SU-DHL-6 (cell line): ENCODE data around the gene ATP9B.
"Not testable (repeated sequence)": the region's sequence is repeated elsewhere in the genome, so short reads cannot be mapped to it uniquely, and the experiment has no call there.

ENCODE experiments used
- CTCF ChIP-seq: fragments of 200-600 bp; sonication (generic); IDR thresholded peaks from one replicate; pipeline ENCODE4 v1.5.1; 2017; ENCODE audit warnings: antibody characterized with exemption, mild to moderate bottlenecking, low read length, moderate library complexity; ENCODE audit not compliant: insufficient read depth, poor library complexity, severe bottlenecking
- EZH2phosphoT487 ChIP-seq: fragments of 200-600 bp; sonication (generic), shearing (Covaris generic); conservative IDR thresholded peaks from 2 replicates; pipeline ENCODE4 v1.6.1; 2018; ENCODE audit warnings: mild to moderate bottlenecking, antibody characterized with exemption, low read length, moderate library complexity, mixed read lengths

DNA sequence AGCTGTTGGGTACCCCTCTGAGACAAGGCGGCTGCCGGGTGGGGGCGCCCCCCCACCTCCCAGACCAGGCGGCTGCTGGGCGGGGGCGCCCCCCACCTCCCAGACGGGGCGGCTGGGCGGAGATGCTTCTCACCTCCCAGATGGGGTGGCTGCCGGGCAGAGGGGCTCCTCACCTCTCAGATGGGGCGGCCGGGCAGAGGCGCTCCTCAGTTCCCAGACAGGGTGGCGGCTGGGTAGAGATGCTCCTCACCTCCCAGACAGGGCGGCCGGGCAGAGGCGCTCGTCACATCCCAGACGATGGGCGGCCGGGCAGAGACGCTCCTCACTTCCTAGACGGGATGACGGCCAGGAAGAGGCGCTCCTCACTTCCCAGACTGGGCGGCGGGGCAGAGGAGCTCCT lies 3.5 kb downstream of the ATP9B start:
- TF ChIP-seq CTCF, EZH2phosphoT487: not testable (repeated sequence)
